ENCODE results near the gene PTPRN2.

Gene PTPRN2

DNA sequence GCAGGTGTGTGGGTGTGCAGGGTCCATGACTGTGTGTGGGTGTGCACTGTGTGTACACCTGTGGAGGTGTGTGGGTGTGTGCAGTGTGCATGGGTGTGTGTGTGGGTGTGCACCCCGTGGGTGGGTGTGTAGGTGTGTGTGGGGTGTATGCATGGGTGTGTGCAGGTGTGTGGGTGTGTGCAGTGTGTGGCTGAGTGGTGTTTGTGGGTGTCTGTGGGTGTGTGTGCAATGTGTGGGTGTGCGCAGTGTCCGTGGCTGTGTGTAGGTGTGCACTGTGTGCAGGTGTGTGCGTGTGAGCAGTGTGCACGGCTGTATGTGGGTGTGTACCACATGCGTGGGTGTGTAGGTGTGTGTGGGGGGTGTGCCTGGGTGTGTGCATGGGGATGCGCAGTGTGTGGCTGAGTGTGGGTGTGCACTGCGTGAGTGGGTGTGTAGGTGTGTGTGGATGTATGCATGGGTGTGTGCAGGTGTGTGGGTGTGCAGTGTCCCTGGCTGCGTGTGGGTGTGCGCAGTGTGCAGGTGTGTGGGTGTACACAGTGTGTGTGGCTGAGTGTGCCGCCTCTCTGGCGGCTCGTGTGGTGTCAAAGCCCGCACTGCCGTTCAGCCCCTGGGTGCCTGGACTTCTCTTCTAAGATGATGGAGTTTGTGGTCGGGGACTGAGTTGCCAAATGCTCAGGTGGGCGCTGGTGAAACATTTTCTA is 1042.5 kb downstream of the PTPRN2 start:
- DNase-seq (ENCODE audit: low spot score), result no peak

DNA sequence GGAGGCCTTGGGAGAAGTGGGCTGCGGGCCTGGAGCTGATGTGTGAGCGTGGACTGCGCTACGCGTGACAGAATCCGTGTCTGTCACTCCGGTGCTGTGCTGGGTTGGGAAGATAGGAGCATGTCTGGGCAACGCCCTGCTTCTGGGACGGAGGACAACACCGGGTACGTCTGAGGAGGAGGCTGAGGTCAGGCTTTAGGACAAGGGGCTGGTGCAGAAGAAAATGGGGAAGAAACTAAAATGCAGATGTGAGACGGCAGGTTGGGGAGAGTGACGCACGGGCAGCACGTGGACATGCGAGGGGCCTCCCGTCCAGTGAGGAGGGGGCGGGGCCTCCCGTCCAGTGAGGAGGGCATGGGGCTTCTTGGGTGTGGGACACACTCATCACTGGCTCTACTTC is 1043.4 kb downstream of the PTPRN2 start:
- no peak for DNase-seq (ENCODE audit: low spot score)

DNA sequence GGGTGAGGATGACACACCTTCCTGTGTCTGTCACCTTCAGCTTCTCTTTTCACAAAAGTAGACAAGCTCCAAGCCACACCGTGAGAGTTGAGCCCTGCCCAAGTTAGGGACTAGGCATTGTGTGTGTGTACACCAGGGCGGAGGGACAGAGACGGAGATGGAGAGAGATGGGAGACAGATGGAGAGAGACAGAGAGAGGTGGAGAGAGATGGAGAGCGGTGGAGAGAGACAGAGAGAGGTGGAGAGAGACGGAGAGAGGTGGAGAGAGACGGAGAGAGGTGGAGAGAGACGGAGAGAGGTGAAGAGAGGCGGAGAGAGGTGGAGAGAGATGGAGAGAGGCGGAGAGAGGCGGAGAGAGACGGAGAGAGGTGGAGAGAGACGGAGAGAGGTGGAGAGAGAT is 1043.8 kb downstream of the PTPRN2 start:
- no peak for DNase-seq (ENCODE audit: low spot score)

GRCh38 chr7:157543276-157543675 is 1044.3 kb downstream of the PTPRN2 start:
- DNase-seq (ENCODE audit: low spot score), result no peak

- no peak for DNase-seq (ENCODE audit: low spot score)
Observed at GRCh38 chr7:157542068-157543021, 1045.3 kb downstream of the PTPRN2 start.

GRCh38 chr7:157541295-157542067 is 1046.1 kb downstream of the PTPRN2 start:
- no peak for DNase-seq (ENCODE audit: low spot score)

GRCh38 chr7:157540606-157541294 is 1046.9 kb downstream of the PTPRN2 start:
- no peak for DNase-seq (ENCODE audit: low spot score)

- no peak for DNase-seq (ENCODE audit: low spot score)
Observed at GRCh38 chr7:157540020-157540419, 1047.6 kb downstream of the PTPRN2 start.

GRCh38 chr7:157539521-157539920 is 1048.1 kb downstream of the PTPRN2 start:
- DNase-seq (ENCODE audit: low spot score), result no peak

- no peak for DNase-seq (ENCODE audit: low spot score)
Observed at GRCh38 chr7:157538735-157539134, 1048.9 kb downstream of the PTPRN2 start.

DNA sequence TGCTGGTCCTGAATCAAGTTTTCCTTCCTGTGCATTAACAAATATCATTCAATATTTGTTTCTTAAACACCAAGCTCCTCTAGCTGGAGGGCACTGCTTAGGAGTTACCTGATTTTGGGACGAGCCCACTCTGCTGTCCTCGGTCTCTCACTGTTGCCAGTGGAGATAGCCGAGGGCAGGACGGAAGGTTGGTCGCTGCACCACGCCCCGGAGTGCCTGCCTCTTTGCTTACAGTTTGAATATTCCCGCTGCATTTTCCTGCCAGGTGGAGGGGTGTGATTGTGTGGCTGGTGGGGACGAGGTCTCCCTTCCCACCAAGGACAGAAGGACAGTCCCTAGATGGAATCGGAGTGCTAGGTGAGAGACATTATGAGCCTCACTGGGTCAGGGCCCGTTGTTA is 1049.3 kb downstream of the PTPRN2 start:
- DNase-seq (ENCODE audit: low spot score), result no peak

DNA sequence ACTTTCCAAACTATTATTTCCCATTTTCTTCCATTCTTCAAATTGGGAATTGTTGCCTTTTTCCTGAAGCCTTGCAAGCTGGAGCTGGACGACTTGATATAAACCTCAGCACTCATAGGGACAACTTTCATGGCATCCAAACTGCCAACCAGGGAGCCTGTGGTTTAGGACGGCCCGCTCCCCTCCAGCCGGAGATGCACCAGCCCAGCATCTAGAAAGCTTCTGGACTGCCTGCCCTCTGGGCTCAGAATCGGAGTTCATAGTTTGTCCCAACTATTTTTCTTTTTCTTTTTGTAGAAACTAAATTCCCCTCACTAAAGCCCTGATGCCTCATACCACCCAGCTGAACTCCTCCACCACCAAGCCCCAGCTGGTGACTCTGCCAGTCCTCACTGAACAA is 1050.6 kb downstream of the PTPRN2 start:
- no peak for DNase-seq (ENCODE audit: low spot score)

- no peak for DNase-seq (ENCODE audit: low spot score)
Observed at GRCh38 chr7:157532068-157532467, 1055.6 kb downstream of the PTPRN2 start.

DNA sequence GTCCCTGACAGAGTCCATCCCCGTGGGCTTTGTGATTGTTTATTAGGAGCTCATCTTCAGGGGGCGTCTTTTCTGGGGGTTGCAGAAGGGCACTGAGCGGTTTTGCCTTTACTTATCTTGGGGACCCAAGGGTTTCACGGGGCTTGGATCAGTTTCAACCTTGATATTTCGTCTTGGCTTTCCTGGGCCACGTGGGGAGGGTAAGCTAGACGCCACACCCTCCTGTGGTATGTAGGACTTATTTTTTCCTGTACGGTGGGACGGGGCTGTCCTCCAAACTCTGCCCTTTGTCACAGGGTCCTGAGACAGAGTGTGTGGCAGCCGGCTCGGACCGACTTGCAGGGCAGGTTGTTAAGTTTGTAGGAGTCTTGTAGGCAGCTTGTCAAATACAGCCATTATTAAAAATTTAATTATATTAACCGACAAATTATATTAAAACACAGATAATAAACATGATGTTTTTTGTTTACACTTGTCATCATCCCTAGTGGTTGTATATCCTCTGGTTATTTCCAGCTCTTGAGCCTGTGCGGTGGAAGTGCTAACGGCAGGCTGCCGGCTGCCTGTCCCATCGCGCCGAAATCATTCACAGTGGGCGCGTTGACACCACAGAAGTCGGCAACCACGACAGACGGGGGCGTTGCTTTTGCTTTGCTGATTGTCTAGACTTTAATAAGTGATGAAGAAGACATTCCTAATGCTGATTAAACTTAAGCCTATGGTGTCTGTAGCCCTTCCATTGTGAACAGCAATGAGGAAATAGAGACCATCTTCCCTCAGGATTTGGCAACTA is 1057.7 kb downstream of the PTPRN2 start:
- no peak for DNase-seq (ENCODE audit: low spot score)

- no peak for DNase-seq (ENCODE audit: low spot score)
Observed at GRCh38 chr7:157528785-157529341, 1058.8 kb downstream of the PTPRN2 start.

GRCh38 chr7:157527686-157528085 is 1059.9 kb downstream of the PTPRN2 start:
- DNase-seq (ENCODE audit: low spot score), result no peak

DNA sequence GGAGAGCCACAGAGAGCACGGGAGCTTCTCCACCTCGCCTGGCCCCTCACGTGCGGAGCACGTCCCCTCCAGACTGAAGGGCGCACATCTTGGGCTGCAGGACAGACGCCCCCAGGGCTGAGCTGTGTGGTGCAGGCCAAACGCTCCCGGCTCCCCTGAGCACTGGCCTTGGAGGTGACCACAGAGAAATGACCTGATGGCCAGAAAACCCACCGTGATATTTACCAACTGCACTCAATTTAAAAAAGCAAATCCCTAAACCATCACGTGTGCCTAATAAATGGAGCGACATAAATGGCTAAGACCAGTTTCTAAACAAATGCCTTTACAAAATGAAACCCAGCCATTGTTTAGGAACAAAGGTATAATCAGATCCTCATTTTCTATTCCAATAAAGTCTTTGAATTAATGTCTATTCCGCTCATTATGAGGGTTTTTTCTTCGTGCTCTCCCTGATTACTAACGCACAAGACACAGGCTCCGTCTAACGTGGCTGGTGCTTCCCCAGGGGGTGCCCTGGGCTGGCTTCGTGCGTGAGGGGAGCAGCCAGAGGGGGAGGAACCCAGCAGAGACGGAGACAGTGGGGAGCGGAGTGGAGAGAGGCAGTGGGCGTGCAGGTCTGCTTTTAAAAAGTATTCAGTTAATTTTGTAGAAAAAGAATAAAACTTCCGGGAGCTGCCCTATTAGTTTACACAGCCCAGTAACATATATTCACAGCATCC is 1060.5 kb downstream of the PTPRN2 start:
- DNase-seq (ENCODE audit: low spot score), result no peak

- DNase-seq (ENCODE audit: low spot score), result peak; percentile 47
Observed at GRCh38 chr7:157526005-157526912, 1061.4 kb downstream of the PTPRN2 start.

DNA sequence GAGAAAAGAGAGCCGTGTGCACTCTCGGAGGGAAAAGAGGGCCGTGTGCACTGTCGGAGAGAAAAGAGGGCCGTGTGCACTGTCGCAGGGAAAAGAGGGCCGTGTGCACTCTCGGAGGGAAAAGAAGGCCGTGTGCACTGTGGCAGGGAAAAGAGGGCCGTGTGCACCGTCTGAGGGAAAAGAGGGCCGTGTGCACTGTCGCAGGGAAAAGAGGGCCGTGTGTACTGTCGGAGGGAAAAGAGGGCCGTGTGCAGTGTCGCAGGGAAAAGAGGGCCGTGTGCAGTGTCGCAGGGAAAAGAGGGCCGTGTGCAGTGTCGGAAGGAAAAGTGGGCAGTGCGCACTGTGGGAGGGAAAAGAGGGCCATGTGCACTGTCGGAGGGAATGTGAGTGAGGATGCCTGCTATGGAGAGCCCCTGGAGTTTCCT is 1062.1 kb downstream of the PTPRN2 start:
- no peak for DNase-seq (ENCODE audit: low spot score)

Data from SW480 (cell line).